Fibroblast of the conjunctiva (primary cell): ENCODE results near the gene SLC1A5.
"Not testable (repeated sequence)": the region's sequence is repeated elsewhere in the genome, so short reads cannot be mapped to it uniquely, and the experiment has no call there.

Source experiments
- DNase-seq: peaks from one replicate; pipeline ENCODE4 v3.0.0-alpha.2; 2010; ENCODE audit warnings: low read depth

Gene SLC1A5

GRCh38 chr19:46798713-46799112 is 10.3 kb upstream of the SLC1A5 start:
- no peak for DNase-seq

- DNase-seq, result no peak
These were observed 9.5 kb upstream of the SLC1A5 start for GRCh38 chr19:46797881-46798280.

DNA sequence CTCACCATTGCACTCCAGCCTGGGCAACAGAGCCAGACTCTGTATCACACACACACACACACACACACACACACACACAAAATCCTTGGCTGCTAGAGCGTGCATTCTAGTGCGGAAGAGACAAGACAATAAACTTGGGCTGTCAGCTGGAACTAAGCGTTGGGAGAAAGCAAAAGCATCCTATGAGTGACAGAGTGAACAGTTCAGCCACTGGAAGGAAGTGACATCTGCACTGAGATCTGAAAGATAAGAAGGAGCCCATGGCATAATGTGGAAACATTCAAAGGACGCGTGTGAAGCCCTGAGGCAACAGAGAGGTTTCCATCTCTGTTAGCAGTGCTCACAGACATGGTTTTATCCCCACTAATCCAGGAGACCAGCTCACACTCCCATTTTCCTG is 3.5 kb upstream of the SLC1A5 start:
- DNase-seq, result no peak

DNA sequence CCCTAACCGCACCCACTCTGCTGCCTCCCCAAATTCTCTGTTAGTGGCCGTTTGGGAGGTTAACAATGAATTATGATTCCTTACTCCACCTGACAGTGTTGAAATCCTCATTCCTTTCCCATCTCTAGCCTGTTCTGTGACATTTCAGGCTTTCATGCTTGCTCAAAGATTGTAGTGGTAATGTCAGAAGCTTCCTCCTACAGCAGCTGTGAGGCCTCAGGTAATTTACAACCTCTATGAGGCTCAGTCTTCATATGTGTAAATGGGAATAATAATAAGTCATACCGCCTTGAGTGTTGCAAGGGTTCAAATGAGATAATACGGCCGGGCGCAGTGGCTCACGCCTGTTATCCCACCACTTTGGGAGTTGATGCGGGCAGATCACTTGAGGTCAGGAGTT is 977 bp upstream of the SLC1A5 start:
- DNase-seq, result no peak

DNA sequence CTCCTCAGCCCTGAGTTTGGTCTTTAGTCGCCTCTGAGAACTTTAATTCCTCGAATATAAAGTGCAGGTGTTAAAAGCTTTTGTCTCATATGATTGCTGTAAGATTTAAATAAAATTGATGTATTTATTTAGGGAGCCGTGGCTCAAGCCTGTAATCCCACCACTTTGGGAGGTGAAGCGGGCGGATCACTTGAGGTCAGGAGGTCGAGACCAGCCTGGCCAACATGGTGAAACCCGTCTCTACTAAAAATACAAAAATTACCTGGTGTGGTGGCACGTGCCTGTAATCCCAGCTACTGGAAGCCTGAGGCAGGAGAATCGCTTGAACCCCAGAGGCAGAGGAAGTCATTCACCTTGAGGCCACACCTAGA is 559 bp upstream of the SLC1A5 start:
- no peak for DNase-seq

DNA sequence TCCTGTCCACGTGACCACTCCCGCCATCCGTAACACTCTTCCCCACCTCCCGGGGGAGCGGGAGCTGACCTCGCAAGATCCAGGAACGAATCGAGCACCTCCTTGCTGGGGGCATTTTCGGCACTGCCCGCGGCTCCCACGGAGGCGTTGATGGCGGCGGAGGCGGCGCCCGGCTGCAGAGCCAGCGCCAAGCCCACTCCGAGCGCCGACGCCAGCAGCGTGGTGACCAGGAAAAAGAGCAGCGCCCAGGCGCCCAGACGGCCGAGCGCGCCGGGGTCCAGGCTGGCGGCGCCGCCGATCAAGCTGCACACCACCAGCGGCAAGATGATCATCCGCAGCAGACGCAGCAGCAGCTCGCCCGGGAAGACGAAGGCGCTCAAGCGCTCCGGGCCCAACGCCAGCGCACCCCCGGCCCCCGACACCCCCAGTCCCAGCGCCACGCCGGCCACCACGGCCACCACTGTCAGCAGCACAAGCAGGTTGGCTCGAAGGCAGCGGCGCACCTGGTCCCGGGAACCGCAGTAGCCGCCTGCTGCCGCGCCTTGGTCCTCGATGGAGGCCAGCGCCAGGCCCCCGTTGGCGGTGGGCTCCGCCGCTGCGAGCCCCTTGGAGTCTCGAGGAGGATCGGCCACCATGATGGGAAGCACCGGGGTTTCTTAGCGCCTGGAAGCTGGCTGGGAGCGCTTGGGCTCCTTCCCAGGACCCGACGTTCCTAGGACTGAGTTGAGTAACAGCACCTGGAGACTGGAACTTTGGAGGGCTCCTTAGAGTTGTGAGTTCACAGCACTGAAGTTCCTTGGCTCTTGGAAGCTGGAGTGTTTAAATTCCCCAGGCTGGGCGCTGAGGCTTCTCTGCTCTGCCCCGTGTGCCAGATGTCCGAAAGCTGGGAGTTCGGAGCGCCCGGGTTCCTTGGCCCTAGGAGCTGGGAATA is 798 bp downstream of the SLC1A5 start:
- peak; percentile 66 for DNase-seq

DNA sequence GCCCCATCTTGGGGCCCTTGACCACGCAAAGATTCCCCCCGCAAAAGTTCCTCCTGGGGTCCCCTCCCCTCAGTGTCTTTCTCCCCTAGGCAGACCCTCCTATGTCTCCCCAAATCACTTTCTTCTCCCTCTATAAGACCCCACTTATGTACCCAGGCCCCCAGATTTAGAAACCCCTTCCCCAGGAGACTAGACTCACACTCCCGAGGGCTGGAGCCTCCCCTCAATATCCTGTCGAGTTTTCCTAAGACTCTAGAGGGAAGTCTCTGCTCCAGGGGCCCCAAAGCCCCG is 1.4 kb downstream of the SLC1A5 start:
- no peak for DNase-seq

- peak; percentile 90 for DNase-seq
These were observed 2.0 kb downstream of the SLC1A5 start for GRCh38 chr19:46786236-46787039.

- DNase-seq, result no peak
These were observed 2.5 kb downstream of the SLC1A5 start for GRCh38 chr19:46785980-46786235.

GRCh38 chr19:46785054-46785979 is 3.1 kb downstream of the SLC1A5 start:
- no peak for DNase-seq

DNA sequence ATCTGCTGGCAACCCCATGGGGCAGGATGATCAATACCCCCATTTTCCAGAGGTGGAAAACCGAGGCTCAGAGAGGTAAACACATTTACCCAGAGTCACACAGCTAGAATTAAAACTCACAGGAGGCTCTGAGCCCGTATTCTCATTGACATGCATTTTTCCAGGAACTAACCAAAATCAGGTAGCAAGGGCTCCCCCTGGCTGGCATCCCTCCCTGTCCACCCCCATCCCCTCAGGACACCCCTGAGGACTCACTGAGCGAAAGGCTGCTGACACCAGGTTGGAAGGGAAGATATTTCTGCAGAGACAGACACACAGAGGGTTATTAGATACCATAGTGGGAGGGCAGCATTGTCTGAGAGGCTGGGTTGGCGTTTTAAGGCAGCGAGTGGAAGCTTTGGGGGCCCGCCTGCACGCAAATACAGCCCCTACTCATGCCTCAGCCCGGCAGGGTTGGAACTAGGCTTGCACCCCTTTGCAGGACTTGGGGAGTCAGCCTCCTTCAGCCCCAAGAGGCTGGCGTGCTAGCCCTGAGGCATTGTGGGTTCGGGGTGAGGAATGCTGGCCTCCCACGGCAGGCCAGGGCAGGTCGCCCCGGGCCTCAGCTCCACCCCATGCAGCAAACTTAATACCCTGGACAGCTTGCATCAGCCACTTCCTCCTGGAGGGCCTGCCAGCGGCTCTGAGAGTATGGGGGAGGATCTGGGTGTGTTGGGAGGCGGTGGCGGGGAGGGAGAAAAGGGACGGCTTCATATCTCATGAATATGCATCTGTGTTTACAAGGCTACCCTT is 3.9 kb downstream of the SLC1A5 start:
- peak; percentile 94 for DNase-seq

GRCh38 chr19:46783670-46784069 is 4.7 kb downstream of the SLC1A5 start:
- no peak for DNase-seq

DNA sequence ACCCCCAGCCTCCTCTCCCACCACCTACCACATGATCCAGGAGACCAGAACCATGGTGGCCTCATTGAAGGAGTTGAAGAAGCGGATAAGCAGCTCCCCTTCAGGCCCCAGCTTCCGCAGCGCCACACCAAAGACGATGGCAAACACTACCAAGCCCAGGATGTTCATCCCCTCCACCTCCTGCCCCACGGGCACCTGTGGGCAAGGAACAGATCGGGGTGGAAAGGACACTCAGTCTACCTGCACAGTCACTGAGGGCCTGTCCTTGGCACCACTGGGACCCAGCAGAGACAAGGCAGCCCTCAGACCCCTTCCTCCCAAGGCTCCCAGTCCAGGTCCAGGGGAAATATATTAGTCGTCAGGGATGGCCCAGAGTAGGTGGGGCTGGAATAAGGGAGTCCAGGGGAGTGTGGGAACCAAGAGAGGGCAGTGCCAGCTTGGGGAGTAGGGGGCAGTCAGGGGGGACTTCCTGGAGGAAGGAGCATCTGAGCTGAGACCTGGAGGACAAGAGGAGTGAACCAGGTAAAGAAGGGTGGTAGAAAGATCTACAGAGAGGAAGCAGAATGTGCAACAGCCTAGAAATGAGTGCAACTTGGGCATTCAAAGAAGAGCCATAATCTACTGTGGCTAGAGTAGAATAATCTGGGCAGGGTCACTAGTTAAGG is 5.9 kb downstream of the SLC1A5 start:
- DNase-seq, result no peak

DNA sequence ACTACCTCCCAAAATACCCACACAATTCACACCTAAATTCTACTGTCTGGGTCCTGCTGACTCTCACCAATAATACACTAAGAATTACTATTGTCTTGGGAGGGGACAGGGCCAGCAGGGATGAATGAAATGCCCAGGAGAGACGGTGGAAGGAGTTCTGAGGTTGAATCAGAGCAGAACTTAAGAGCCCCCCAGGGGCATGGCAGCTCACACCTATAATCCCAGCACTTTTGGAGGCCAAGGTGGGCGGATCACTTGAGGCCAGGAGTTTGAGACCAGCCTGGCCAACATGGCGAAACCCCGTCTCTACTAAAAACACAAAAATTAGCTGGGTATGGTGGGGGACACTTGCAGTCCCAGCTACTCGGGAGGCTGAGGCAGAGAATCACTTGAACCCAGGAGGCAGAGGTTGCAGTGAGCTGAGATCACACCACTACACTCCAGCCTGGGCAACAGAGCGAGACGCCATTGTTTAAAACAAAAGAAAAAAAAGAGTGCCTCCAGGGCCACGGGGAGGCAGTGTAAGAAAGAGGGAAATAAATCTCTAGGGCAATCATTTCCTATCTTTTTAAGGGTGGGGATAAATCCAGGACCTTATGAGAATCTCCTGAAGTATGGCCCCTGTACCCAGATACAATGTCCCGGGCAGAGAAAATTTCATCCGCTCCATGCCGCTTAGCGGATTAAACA is 10.3 kb downstream of the SLC1A5 start:
- not testable (repeated sequence) for DNase-seq

DNA sequence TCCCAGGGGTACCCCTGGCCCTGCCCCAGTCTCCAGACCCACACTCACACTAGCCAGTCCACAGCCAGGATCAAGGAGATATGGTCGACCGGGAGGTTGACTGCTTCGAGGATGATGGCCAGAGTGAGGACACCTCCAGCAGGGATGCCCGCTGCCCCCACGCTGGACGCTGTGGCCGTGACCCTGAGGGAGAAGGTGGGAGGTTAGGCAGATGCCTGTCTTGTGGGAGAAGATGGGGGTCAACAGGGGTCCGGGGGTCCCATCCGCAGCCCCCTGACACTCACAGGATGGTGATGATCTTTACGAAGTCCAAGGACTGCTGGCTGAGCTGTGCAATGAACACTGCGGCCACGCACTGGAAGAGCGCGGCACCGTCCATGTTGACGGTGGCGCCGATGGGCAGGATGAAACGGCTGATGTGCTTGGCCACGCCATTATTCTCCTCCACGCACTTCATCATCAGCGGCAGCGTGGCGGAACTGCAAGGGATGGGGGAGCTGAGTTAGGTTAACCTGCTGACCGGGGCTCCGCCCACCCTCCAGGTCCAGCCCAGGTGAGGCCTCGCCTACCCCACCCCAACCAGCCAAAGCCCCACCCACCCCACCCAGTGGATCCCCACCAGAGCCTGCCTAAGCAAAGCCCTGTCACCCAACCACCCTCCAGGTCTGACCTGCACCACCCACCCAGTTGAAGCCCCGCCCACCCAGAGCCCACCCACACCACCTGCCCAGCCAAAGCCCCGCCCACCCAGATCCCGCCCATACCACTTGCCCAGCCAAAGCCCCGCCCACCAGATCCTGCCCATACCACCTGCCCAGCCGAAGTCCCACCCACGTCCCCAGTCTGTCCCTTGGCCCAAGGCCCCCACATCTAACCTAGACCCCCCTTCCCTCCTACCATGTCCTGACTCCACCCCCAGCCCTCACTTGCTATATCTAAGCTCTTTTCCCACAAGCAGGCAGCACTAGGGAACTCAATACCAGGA is 11.2 kb downstream of the SLC1A5 start:
- no peak for DNase-seq

DNA sequence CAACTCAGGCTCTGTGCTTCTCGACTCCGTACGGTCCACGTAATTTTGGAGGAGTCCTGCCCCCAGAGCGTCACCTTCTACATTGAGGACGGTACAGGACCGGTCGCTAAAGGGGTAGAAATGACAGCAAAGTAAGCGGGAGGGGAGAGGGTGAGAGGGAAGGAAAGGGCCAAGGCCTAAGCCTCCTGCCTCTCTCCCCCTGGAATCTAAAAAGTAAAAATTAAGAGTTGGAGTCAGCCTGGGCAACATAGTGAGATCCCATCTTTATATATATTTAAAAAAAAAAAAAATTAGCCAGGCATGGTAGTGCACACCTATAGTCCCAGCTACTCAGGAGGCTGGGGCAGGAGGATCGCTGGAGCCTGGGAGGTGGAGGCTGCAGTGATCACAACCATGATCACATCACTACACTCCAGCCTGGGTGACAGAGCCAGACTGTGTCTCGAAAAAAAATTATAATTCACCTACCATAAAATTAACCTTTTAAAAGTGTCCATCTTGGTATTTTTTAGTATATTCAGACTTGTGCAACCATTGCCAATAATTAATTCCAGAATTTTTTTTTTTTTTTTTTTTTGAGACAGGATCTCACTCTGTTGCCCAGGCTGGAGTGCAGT is 12.6 kb downstream of the SLC1A5 start:
- no peak for DNase-seq

DNA sequence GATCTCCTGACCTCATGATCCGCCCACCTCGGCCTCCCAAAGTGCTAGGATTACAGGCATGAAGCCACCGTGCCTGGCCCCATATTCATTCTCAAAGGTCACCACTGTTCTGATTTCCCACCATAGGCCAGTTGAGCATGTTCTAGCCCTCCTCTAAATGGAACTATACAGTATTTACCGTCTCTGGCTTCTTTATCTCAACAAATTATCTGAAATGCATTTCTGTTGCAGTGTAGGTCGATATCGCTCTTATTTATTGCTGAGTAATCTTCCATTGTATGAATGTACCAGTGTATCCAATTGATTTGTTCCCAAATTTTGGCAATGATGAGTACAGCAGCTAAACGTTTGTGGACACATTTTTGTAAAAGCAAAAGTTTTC is 15.4 kb downstream of the SLC1A5 start:
- DNase-seq, result no peak

- DNase-seq, result no peak
These were observed 16.0 kb downstream of the SLC1A5 start for GRCh38 chr19:46772170-46773017.
